HL-60 (cell line): ENCODE measurements around the gene MAFG.

ENCODE experiments used
- DNase-seq, 2 experiments: peaks; one replicate each; pipeline ENCODE4 v3.0.0-alpha.2; 2010 to 2020; ENCODE audit warnings: low read depth in 1 of 2, low spot score in 1 of 2
- H3K27ac ChIP-seq: fragments of 250-450 bp; sonication (Bioruptor Pico); replicated peaks from 2 replicates; pipeline ENCODE4 v1.5.1; 2020; ENCODE audit warnings: mild to moderate bottlenecking, moderate library complexity
- H3K27me3 ChIP-seq: fragments of 250-450 bp; sonication (Bioruptor Pico); 2 replicates; pipeline ENCODE4 v1.5.1; 2021; ENCODE audit warnings: mild to moderate bottlenecking, moderate library complexity; ENCODE audit not compliant: insufficient read depth, poor library complexity, severe bottlenecking
- H3K4me3 ChIP-seq: replicated peaks from 2 replicates; pipeline ENCODE4 v1.5.1; 2011; ENCODE audit warnings: mild to moderate bottlenecking, control low read depth, low read length; ENCODE audit not compliant: insufficient read depth
- CTCF ChIP-seq: IDR thresholded peaks from one replicate; pipeline ENCODE4 v1.5.1; 2011; ENCODE audit warnings: low read length, control low read depth, inconsistent platforms; ENCODE audit not compliant: insufficient read depth
- GABPA ChIP-seq: IDR thresholded peaks from 2 replicates; pipeline ENCODE4 v1.6.1; 2012; ENCODE audit warnings: low read depth
- POLR2AphosphoS5 ChIP-seq: IDR thresholded peaks from 2 replicates; pipeline ENCODE4 v1.6.1; 2012; ENCODE audit warnings: low read depth
- REST ChIP-seq: IDR thresholded peaks from 2 replicates; pipeline ENCODE4 v1.6.1; 2012; ENCODE audit warnings: low read depth; ENCODE audit not compliant: insufficient replicate concordance
- SPI1 ChIP-seq: IDR thresholded peaks from 2 replicates; pipeline ENCODE4 v1.6.1; 2012; ENCODE audit warnings: low read depth, mild to moderate bottlenecking, borderline replicate concordance

Gene MAFG

GRCh38 chr17:81931557-81932332, 4.2 kb upstream of the MAFG start:
- DNase-seq = no peak
- TF ChIP-seq SPI1 (no peak), GABPA (no peak)
- Histone ChIP-seq H3K27ac (no peak overlapping the region), H3K4me3 (no peak overlapping the region), H3K27me3 (no peaks in the 10 kb centered on the region)

- DNase-seq = no peak
- TF ChIP-seq POLR2AphosphoS5 (no peak), CTCF (no peak), GABPA (no peak), REST (no peak), SPI1 (no peak)
- Histone ChIP-seq H3K27ac (no peak overlapping the region), H3K4me3 (no peak overlapping the region), H3K27me3 (no peaks in the 10 kb centered on the region)
Observed at GRCh38 chr17:81931189-81931556, 3.6 kb upstream of the MAFG start.

- no peak for DNase-seq
- Histone ChIP-seq H3K4me3 (no peak overlapping the region), H3K27ac (no peak overlapping the region), H3K27me3 (no peaks in the 10 kb centered on the region)
- TF ChIP-seq POLR2AphosphoS5 (no peak), REST (peak; percentile 90), SPI1 (no peak), CTCF (no peak)
Observed at GRCh38 chr17:81930142-81931125, 2.9 kb upstream of the MAFG start.
